Trophoblast cell (in vitro differentiated cells and primary cell): ENCODE measurements around the gene NADSYN1.
"Not testable (repeated sequence)": the region's sequence is repeated elsewhere in the genome, so short reads cannot be mapped to it uniquely, and the experiment has no call there.

Experiments
- DNase-seq, 2 donors: peaks; one replicate each; pipeline ENCODE4 v3.0.0-alpha.2; 2016
- H2AFZ ChIP-seq: 2 replicates; pipeline ENCODE4 v1.6.1; 2013; ENCODE audit warnings: low read length, moderate library complexity, mild to moderate bottlenecking; ENCODE audit not compliant: insufficient read depth, poor library complexity
- H2AK5ac ChIP-seq: 2 replicates; pipeline ENCODE4 v1.6.1; 2013; ENCODE audit warnings: mild to moderate bottlenecking, low read length
- H2BK120ac ChIP-seq: 2 replicates; pipeline ENCODE4 v1.6.1; 2013; ENCODE audit warnings: low read length, mild to moderate bottlenecking, moderate library complexity; ENCODE audit not compliant: insufficient read depth, poor library complexity
- H2BK12ac ChIP-seq: 2 replicates; pipeline ENCODE4 v1.6.1; 2013; ENCODE audit warnings: mild to moderate bottlenecking, low read length, moderate library complexity
- H2BK5ac ChIP-seq: 2 replicates; pipeline ENCODE4 v1.6.1; 2013; ENCODE audit warnings: low read length, low read depth, moderate library complexity, mild to moderate bottlenecking; ENCODE audit not compliant: poor library complexity
- H3K14ac ChIP-seq: 2 replicates; pipeline ENCODE4 v1.6.1; 2013; ENCODE audit warnings: mild to moderate bottlenecking, low read length
- H3K18ac ChIP-seq: 2 replicates; pipeline ENCODE4 v1.6.1; 2013; ENCODE audit warnings: mild to moderate bottlenecking, low read length
- H3K23ac ChIP-seq: 2 replicates; pipeline ENCODE4 v1.6.1; 2013; ENCODE audit warnings: low read length
- H3K27ac ChIP-seq: 2 replicates; pipeline ENCODE4 v1.5.1; 2013; ENCODE audit warnings: low read depth, mild to moderate bottlenecking, inconsistent platforms, low read length, moderate library complexity
- H3K27me3 ChIP-seq: 2 replicates; pipeline ENCODE4 v1.6.1; 2013; ENCODE audit warnings: inconsistent platforms, mild to moderate bottlenecking, low read length, moderate library complexity; ENCODE audit not compliant: insufficient read depth
- H3K36me3 ChIP-seq, 2 experiments: 1 replicate in 1 of 2; 2 replicates in 1 of 2; pipeline ENCODE4 v1.6.1; 2013; ENCODE audit warnings: low read length in 2 of 2, mild to moderate bottlenecking in 2 of 2, moderate library complexity in 1 of 2; ENCODE audit not compliant: insufficient read depth in 2 of 2, control insufficient read depth in 1 of 2
- H3K4ac ChIP-seq: 2 replicates; pipeline ENCODE4 v1.6.1; 2013; ENCODE audit warnings: low read depth, mild to moderate bottlenecking, low read length, moderate library complexity
- H3K4me1 ChIP-seq, 2 experiments: 1 replicate in 1 of 2; 2 replicates in 1 of 2; pipeline ENCODE4 v1.6.1; 2013; ENCODE audit warnings: low read length in 2 of 2, mild to moderate bottlenecking in 2 of 2, moderate library complexity in 1 of 2; ENCODE audit not compliant: insufficient read depth in 2 of 2, control insufficient read depth in 1 of 2
- H3K4me2 ChIP-seq: 2 replicates; pipeline ENCODE4 v1.6.1; 2013; ENCODE audit warnings: inconsistent platforms, mild to moderate bottlenecking, low read length, moderate library complexity
- H3K4me3 ChIP-seq: 2 replicates; pipeline ENCODE4 v1.5.1; 2013; ENCODE audit warnings: mild to moderate bottlenecking, low read depth, low read length, inconsistent platforms
- H3K79me1 ChIP-seq: one replicate; pipeline ENCODE4 v1.6.1; 2013; ENCODE audit warnings: low read length
- H3K79me2 ChIP-seq: 2 replicates; pipeline ENCODE4 v1.6.1; 2013; ENCODE audit warnings: low read length, mild to moderate bottlenecking; ENCODE audit not compliant: control insufficient read depth, insufficient read depth, poor library complexity
- H3K9ac ChIP-seq: 2 replicates; pipeline ENCODE4 v1.6.1; 2013; ENCODE audit warnings: mild to moderate bottlenecking, low read length
- H3K9me3 ChIP-seq: 2 replicates; pipeline ENCODE4 v1.6.1; 2013; ENCODE audit warnings: low read depth, mild to moderate bottlenecking, control low read depth, inconsistent platforms, low read length; ENCODE audit not compliant: insufficient read depth
- H4K12ac ChIP-seq: 2 replicates; pipeline ENCODE4 v1.6.1; 2013; ENCODE audit warnings: low read depth, mild to moderate bottlenecking, low read length, moderate library complexity
- H4K8ac ChIP-seq: 2 replicates; pipeline ENCODE4 v1.6.1; 2013; ENCODE audit warnings: low read depth, mild to moderate bottlenecking, low read length, moderate library complexity
- H4K91ac ChIP-seq: one replicate; pipeline ENCODE4 v1.6.1; 2013; ENCODE audit warnings: low read depth, mild to moderate bottlenecking, low read length, moderate library complexity
- WGBS: extraction: QIAGEN DNeasy Blood & Tissue Kit; methylation state at CpG from one replicate; pipeline ENCODE4 v1.1.7; 2013; ENCODE audit warnings: missing lambda C conversion rate; ENCODE audit not compliant: insufficient read length, insufficient coverage; ENCODE audit errors: extremely low coverage; 5-methylcytosine and 5-hydroxymethylcytosine counted together

NADSYN1 gene

DNA sequence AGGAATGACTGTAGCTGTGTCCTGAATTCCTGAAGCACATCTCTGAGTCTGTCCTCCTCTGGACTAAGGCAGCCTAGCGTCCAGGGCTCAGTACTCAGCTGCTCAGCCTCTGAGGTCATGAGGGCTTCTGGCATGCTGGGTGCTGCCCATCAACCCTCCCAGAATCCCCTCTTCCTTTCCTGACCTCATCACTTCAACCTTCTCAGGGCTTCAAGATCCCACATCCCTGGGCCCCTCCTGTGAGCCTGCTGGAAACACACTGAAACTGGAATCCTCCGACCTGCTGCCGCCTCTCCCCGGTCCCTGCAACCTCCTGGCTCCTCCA is 85.6 kb downstream of the NADSYN1 start:
- H3K14ac ChIP-seq: no peak overlapping the region
- H4K12ac ChIP-seq: no peak overlapping the region
- H3K23ac ChIP-seq: no peak overlapping the region
- no peaks in the 10 kb centered on the region for H3K36me3 ChIP-seq
- no peak for DNase-seq
- no peak overlapping the region for H3K18ac ChIP-seq
- H3K79me1 ChIP-seq: no peaks in the 10 kb centered on the region
- H3K4me1 ChIP-seq: no peaks in the 10 kb centered on the region
- H2BK12ac ChIP-seq: no peak overlapping the region
- no peak overlapping the region for H3K4me3 ChIP-seq
- H2BK120ac ChIP-seq: no peak overlapping the region
- H3K9me3 ChIP-seq: no peaks in the 10 kb centered on the region
- no peaks in the 10 kb centered on the region for H3K79me2 ChIP-seq
- no peak overlapping the region for H2AK5ac ChIP-seq
- no peak overlapping the region for H3K4me2 ChIP-seq
- H4K91ac ChIP-seq: no peak overlapping the region
- no peak overlapping the region for H3K27ac ChIP-seq
- no peak overlapping the region for H2AFZ ChIP-seq
- no peaks in the 10 kb centered on the region for H3K27me3 ChIP-seq
- no peak overlapping the region for H3K4ac ChIP-seq
- H4K8ac ChIP-seq: no peak overlapping the region
- no CpG with 5 or more reads among the region's 4 CpGs for whole genome bisulfite sequencing
- H2BK5ac ChIP-seq: no peak overlapping the region
- no peak overlapping the region for H3K9ac ChIP-seq

DNA sequence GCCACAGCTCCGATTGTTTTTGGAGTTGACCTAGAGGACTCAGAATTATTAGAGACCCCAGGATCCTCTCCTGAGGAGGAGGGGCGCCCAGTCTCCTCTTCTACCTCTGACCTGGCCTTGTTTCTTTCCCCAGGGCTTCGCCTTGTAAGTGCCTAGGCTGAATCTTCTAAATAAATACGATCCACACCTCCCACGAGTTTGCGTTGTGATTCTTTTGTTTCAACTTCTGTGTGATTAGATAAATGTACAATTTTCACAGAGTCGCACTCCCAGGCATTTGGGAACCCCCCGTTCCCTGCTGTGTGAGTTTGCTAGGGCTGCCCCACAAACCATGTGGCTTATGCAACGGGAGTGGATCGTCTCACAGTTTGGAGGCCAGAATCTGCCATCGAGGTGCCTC is 86.0 kb downstream of the NADSYN1 start:
- DNase-seq: no peak
- H3K14ac ChIP-seq: no peak overlapping the region
- no peak overlapping the region for H3K23ac ChIP-seq
- no peaks in the 10 kb centered on the region for H3K4me1 ChIP-seq
- H3K18ac ChIP-seq: no peak overlapping the region
- no peaks in the 10 kb centered on the region for H3K27me3 ChIP-seq
- no peaks in the 10 kb centered on the region for H3K79me1 ChIP-seq
- H3K36me3 ChIP-seq: no peaks in the 10 kb centered on the region
- no peak overlapping the region for H2BK12ac ChIP-seq
- no peak overlapping the region for H4K12ac ChIP-seq
- H2BK5ac ChIP-seq: no peak overlapping the region
- no peak overlapping the region for H2BK120ac ChIP-seq
- H4K91ac ChIP-seq: no peak overlapping the region
- no peaks in the 10 kb centered on the region for H3K9me3 ChIP-seq
- no peak overlapping the region for H3K9ac ChIP-seq
- no peak overlapping the region for H3K4me2 ChIP-seq
- H2AK5ac ChIP-seq: no peak overlapping the region
- H2AFZ ChIP-seq: no peak overlapping the region
- H4K8ac ChIP-seq: no peak overlapping the region
- WGBS: no CpG with 5 or more reads among the region's 11 CpGs
- no peak overlapping the region for H3K27ac ChIP-seq
- no peak overlapping the region for H3K4ac ChIP-seq
- no peaks in the 10 kb centered on the region for H3K79me2 ChIP-seq
- no peak overlapping the region for H3K4me3 ChIP-seq

DNA sequence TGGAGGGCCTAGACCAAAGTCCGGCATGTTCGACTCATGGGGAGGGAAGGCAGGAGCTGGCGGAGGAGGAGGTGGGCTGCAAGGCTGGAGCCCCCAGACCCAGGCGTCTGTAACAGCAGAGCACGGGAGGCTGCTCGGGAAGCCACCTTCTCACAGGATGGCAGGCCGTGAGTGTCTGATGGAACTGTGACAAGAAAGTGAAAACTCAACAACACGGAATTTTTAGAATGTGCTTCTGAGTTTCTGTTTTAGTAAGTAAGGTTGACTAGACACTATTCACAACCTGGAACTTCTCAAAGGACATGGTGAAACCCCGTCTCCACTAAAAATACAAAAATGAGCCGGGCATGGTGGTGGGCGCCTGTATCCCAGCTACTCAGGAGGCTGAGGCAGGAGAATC is 87.0 kb downstream of the NADSYN1 start:
- not testable (repeated sequence) for H3K79me1 ChIP-seq, H3K4me2 ChIP-seq, H2BK12ac ChIP-seq, H4K12ac ChIP-seq, H3K79me2 ChIP-seq, H2AK5ac ChIP-seq, H2BK120ac ChIP-seq, H2AFZ ChIP-seq, H3K27me3 ChIP-seq, H3K4me1 ChIP-seq, H3K36me3 ChIP-seq, H3K4ac ChIP-seq, DNase-seq, H4K8ac ChIP-seq, H3K14ac ChIP-seq, H3K9me3 ChIP-seq, H3K4me3 ChIP-seq, H3K23ac ChIP-seq, H4K91ac ChIP-seq, H3K9ac ChIP-seq, H2BK5ac ChIP-seq, H3K27ac ChIP-seq, H3K18ac ChIP-seq
- no CpG with 5 or more reads among the region's 11 CpGs for WGBS

DNA sequence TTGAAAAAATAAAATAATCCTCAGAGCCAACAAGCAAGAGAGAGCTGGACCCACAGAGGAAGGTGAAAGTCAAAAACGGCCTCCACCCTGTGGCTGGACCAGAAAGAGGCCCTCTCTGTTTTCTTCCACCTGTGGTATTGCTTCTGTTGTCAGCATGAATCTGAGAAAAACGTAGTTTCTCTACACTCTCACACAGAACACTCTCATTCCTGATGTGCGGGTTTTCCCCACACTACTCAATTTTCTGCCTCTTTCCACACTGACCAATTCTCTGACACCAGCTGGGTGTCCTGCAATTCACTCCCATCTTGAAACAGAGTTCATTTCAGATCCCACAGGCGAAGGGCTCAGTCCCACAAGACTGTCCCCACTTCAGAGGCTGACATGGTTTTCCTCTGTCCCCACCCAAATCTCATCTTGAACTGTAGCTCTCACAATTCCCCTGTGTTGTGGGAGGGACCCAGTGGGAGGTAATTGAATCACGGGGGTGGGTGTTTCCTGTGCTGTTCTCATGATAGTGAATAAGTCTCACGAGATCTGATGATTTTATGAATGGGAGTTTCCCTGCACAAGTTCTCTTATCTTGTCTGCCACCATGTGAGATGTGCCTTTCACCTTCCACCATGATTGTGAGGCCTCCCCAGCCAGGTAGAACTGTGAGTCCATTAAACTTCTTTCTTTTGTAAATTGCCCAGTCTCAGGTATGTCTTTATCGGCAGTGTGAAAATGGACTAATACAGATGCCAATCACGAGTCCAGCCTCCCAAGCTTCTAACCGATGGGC is 87.7 kb downstream of the NADSYN1 start:
- not testable (repeated sequence) for H3K23ac ChIP-seq, H3K79me1 ChIP-seq, H2AFZ ChIP-seq, H4K8ac ChIP-seq, H3K4me1 ChIP-seq, H4K91ac ChIP-seq, H3K36me3 ChIP-seq, H3K4me3 ChIP-seq, H3K9me3 ChIP-seq, H4K12ac ChIP-seq, H2BK5ac ChIP-seq, H3K79me2 ChIP-seq, H2BK120ac ChIP-seq, H3K18ac ChIP-seq, H3K4me2 ChIP-seq, H2AK5ac ChIP-seq, H2BK12ac ChIP-seq, H3K9ac ChIP-seq, H3K27ac ChIP-seq, H3K14ac ChIP-seq, H3K4ac ChIP-seq, DNase-seq, H3K27me3 ChIP-seq
- no CpG with 5 or more reads among the region's 9 CpGs for WGBS
